ENCODE measurements around the gene TMPRSS3.

GRCh38 chr21:42336054-42336453, 59.8 kb downstream of the TMPRSS3 start:
- TF ChIP-seq, protein P1, sequence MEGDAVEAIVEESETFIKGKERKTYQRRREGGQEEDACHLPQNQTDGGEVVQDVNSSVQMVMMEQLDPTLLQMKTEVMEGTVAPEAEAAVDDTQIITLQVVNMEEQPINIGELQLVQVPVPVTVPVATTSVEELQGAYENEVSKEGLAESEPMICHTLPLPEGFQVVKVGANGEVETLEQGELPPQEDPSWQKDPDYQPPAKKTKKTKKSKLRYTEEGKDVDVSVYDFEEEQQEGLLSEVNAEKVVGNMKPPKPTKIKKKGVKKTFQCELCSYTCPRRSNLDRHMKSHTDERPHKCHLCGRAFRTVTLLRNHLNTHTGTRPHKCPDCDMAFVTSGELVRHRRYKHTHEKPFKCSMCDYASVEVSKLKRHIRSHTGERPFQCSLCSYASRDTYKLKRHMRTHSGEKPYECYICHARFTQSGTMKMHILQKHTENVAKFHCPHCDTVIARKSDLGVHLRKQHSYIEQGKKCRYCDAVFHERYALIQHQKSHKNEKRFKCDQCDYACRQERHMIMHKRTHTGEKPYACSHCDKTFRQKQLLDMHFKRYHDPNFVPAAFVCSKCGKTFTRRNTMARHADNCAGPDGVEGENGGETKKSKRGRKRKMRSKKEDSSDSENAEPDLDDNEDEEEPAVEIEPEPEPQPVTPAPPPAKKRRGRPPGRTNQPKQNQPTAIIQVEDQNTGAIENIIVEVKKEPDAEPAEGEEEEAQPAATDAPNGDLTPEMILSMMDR (IDR thresholded peaks at IDR 0.05) = no peak
- no peak for TF ChIP-seq POLR2A (IDR thresholded peaks at IDR 0.05)
